Tibial nerve (tissue), 4 donors: ENCODE data around the gene NUP93. TPM values are rescaled to one million over a fixed set of nuclear protein-coding genes. Genes with fewer than 3 reads are reported as not detected.

Experiments
- DNase-seq, 2 donors: peaks; one replicate each; pipeline ENCODE4 v3.0.0-alpha.2; 2019; ENCODE audit warnings: low spot score in 2 of 2
- H3K27ac ChIP-seq, 4 donors: fragments of 200-600 bp; sonication (generic) in 3 of 4; one replicate each; pipeline ENCODE4 v1.5.1; 2017 to 2019; ENCODE audit warnings: mild to moderate bottlenecking in 1 of 4
- H3K27me3 ChIP-seq, 2 donors: fragments of 200-600 bp; sonication (generic) in 1 of 2; one replicate each; pipeline versions ENCODE4 v1.5.1 to v1.6.0; 2017 to 2019
- H3K36me3 ChIP-seq, 3 donors: fragments of 200-600 bp; sonication (generic); one replicate each; pipeline ENCODE4 v1.5.1; 2018 to 2019
- H3K4me1 ChIP-seq, 4 donors: fragments of 200-600 bp; sonication (generic) in 3 of 4; one replicate each; pipeline ENCODE4 v1.5.1; 2017 to 2019
- H3K4me3 ChIP-seq, 4 donors: fragments of 200-600 bp; sonication (generic) in 3 of 4; one replicate each; pipeline ENCODE4 v1.5.1; 2017 to 2019; ENCODE audit warnings: mild to moderate bottlenecking in 1 of 4, moderate library complexity in 1 of 4
- H3K9me3 ChIP-seq, 4 donors: fragments of 200-600 bp; sonication (generic) in 3 of 4; one replicate each; pipeline ENCODE4 v1.5.1; 2017 to 2019
- CTCF ChIP-seq, 5 experiments: fragments of 200-600 bp in 3 of 5; fragments of 450-650 bp in 2 of 5; sonication (generic) in 3 of 5; IDR thresholded peaks; one replicate each; pipeline ENCODE4 v1.5.1; 2016 to 2019; ENCODE audit warnings: antibody characterized with exemption in 5 of 5, mild to moderate bottlenecking in 3 of 5, moderate library complexity in 2 of 5
- EP300 ChIP-seq, 2 donors: sonication (generic); formaldehyde crosslinking; IDR thresholded peaks; one replicate each; pipeline ENCODE4 v1.6.1; 2017; ENCODE audit warnings: antibody characterized with exemption in 2 of 2, mild to moderate bottlenecking in 1 of 2
- POLR2A ChIP-seq, 2 donors: fragments of 450-650 bp; IDR thresholded peaks; one replicate each; pipeline ENCODE4 v1.6.1; 2017; ENCODE audit warnings: antibody characterized with exemption in 2 of 2, mild to moderate bottlenecking in 2 of 2, moderate library complexity in 2 of 2
- WGBS, 2 donors: methylation state at CpG; one replicate each; pipeline ENCODE4 v1.1.5; 2018; 5-methylcytosine and 5-hydroxymethylcytosine counted together
- total RNA-seq, 4 donors: library from RNA; depleted of rRNA; stranded (reverse); fragments of >200 nt; gene quantifications; one replicate each; pipeline ENCODE4 v1.1.0, GENCODE V29; 2016

Gene NUP93
- total RNA-seq, 4 donors from 2014 or later = 27.6 to 65.7 (median 43.8) TPM

DNA sequence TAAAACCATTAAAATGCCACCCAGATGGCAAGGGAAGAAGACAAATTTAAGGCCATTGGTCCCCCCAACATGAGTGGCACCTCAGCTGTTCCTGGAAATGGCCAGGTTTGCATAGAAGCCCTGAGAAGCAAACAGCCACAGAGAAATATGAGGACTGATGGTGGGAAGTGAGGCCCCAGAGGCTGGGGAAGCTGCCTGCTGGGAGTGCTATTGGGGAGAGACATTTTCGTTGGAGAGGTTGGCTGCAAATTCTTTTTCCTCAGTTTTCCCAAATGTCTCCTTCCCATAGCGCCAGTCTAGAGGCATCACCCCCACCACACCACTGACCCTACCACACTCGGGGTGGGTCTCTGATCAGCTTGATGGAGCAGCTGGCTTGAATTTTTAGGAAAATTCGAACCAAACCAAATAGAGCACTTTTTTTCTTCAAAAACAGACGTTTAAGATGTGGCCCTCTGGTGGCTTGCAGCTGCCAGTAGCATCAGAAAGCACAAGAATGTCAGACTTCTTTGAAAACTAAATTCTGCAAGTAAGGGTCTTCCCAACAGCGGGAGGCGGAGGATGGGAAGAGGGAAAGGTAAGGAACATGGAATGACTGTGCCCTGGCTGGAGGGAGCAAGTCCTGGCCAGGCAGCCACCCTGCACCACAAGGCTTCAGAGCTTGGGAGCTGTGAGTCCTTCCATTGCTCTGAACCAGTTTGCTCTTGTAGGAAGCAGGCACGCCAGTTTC is 121.9 kb downstream of the NUP93 start:
- H3K27me3 ChIP-seq = no peaks in the 10 kb centered on the region
- no peaks in the 10 kb centered on the region for H3K9me3 ChIP-seq
- TF ChIP-seq CTCF (IDR thresholded peaks at IDR 0.05) (peak in 1 of 5 experiments; percentile 26), EP300 (IDR thresholded peaks at IDR 0.05) (no peak)
- no peak overlapping the region for H3K27ac ChIP-seq
- DNase-seq = no peak
- peaks cover 0 to 28% (median 16%) of the 10 kb centered on the region in 4 donors for H3K4me1 ChIP-seq
- H3K4me3 ChIP-seq = no peak overlapping the region
- H3K36me3 ChIP-seq = no peaks in the 10 kb centered on the region
- 56% methylated on average over 8 of the region's 8 CpGs for WGBS, 2 donors

DNA sequence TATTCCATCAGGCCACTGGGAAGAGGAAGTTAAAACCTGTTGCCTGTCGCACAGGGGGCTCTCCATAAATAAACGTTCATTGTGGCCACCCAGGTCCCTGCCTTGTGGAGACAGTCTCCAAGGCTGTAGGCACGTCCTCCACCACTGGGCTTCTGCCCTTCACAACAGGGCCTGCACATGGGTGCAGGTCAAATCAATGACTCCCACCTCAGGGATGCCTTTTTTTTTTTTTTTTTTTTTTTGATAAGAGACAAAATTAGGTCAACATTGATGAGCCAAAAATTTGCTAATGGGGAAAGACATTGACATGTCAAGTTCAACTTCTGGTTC is 122.4 kb downstream of the NUP93 start:
- H3K9me3 ChIP-seq = no peaks in the 10 kb centered on the region
- DNase-seq = no peak
- peaks cover 0 to 27% (median 14%) of the 10 kb centered on the region in 4 donors for H3K4me1 ChIP-seq
- H3K36me3 ChIP-seq = no peaks in the 10 kb centered on the region
- no peak overlapping the region for H3K27ac ChIP-seq
- TF ChIP-seq EP300 (IDR thresholded peaks at IDR 0.05) = no peak
- no peak for TF ChIP-seq POLR2A (IDR thresholded peaks at IDR 0.05)
- TF ChIP-seq CTCF (IDR thresholded peaks at IDR 0.05) = no peak
- no peak overlapping the region for H3K4me3 ChIP-seq
- H3K27me3 ChIP-seq = no peaks in the 10 kb centered on the region
- 72 to 75% methylated on average over 3 of the region's 3 CpGs for WGBS, 2 donors

- Histone ChIP-seq H3K36me3 (no peaks in the 10 kb centered on the region), H3K4me1 (peaks cover 0 to 21% (median 11%) of the 10 kb centered on the region in 4 donors), H3K4me3 (no peak overlapping the region), H3K27me3 (no peaks in the 10 kb centered on the region), H3K27ac (no peak overlapping the region), H3K9me3 (no peaks in the 10 kb centered on the region)
- TF ChIP-seq EP300 (IDR thresholded peaks at IDR 0.05) (no peak), POLR2A (IDR thresholded peaks at IDR 0.05) (no peak), CTCF (IDR thresholded peaks at IDR 0.05) (no peak)
- WGBS, 2 donors = 93 to 95% methylated on average over 11 of the region's 11 CpGs
- no peak for DNase-seq
Measured at GRCh38 chr16:56852968-56853367, 123.0 kb downstream of the NUP93 start.

DNA sequence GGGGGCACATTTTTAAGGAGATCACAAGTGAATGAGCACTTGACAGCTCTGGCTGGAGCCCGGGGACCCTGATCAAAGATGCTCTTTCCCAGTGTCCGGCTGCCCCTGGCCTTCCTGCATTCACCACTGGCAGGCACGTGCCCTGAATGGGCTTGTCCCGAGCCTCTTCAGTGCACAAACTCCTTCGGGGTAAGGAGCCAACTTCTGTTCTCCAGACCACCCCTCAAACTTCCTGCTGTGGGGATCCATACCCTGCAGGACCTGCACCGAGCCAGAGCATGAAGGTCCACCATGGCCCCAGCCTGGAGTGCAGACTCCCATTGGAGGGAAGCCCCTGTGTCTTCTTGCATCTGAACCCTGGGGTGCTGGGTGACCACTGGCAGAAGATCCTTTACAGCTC is 125.3 kb downstream of the NUP93 start:
- Histone ChIP-seq H3K4me3 (no peak overlapping the region), H3K4me1 (peaks cover 0 to under 1% (median 0%) of the 10 kb centered on the region in 4 donors), H3K27me3 (no peaks in the 10 kb centered on the region), H3K27ac (no peak overlapping the region), H3K9me3 (no peaks in the 10 kb centered on the region), H3K36me3 (no peaks in the 10 kb centered on the region)
- 89 to 93% methylated on average over 6 of the region's 6 CpGs for WGBS, 2 donors
- TF ChIP-seq CTCF (IDR thresholded peaks at IDR 0.05) (no peak), EP300 (IDR thresholded peaks at IDR 0.05) (no peak), POLR2A (IDR thresholded peaks at IDR 0.05) (no peak)
- DNase-seq = peak in 1 of 2 donors; percentile 4

- peaks cover 0 to 4% (median 0%) of the 10 kb centered on the region in 4 donors for H3K4me1 ChIP-seq
- H3K36me3 ChIP-seq = no peaks in the 10 kb centered on the region
- H3K4me3 ChIP-seq = no peak overlapping the region
- DNase-seq = peak in 1 of 2 donors; percentile 1
- no peaks in the 10 kb centered on the region for H3K27me3 ChIP-seq
- 63 to 72% methylated on average over 4 of the region's 4 CpGs for WGBS, 2 donors
- H3K27ac ChIP-seq = no peak overlapping the region
- no peaks in the 10 kb centered on the region for H3K9me3 ChIP-seq
- no peak for TF ChIP-seq CTCF (IDR thresholded peaks at IDR 0.05)
- no peak for TF ChIP-seq POLR2A (IDR thresholded peaks at IDR 0.05)
- no peak for TF ChIP-seq EP300 (IDR thresholded peaks at IDR 0.05)
Measured at GRCh38 chr16:56855946-56856345, 126.0 kb downstream of the NUP93 start.
